22Rv1 (cell line): Measurements from ENCODE around the gene TMEM217.

Source experiments
- H3K27ac ChIP-seq: fragments of 450-650 bp; 2 replicates; pipeline ENCODE4 v1.5.1; 2017
- ZFX ChIP-seq: fragments of 450-650 bp; IDR thresholded peaks from 2 replicates; pipeline ENCODE4 v1.6.1; 2017; ENCODE audit warnings: antibody characterized with exemption, borderline replicate concordance
- TF ChIP-seq, protein P1 (sequence below): fragments of 450-650 bp; IDR thresholded peaks from 2 replicates; pipeline ENCODE4 v1.5.1; 2017; ENCODE audit warnings: mild to moderate bottlenecking

Gene TMEM217

DNA sequence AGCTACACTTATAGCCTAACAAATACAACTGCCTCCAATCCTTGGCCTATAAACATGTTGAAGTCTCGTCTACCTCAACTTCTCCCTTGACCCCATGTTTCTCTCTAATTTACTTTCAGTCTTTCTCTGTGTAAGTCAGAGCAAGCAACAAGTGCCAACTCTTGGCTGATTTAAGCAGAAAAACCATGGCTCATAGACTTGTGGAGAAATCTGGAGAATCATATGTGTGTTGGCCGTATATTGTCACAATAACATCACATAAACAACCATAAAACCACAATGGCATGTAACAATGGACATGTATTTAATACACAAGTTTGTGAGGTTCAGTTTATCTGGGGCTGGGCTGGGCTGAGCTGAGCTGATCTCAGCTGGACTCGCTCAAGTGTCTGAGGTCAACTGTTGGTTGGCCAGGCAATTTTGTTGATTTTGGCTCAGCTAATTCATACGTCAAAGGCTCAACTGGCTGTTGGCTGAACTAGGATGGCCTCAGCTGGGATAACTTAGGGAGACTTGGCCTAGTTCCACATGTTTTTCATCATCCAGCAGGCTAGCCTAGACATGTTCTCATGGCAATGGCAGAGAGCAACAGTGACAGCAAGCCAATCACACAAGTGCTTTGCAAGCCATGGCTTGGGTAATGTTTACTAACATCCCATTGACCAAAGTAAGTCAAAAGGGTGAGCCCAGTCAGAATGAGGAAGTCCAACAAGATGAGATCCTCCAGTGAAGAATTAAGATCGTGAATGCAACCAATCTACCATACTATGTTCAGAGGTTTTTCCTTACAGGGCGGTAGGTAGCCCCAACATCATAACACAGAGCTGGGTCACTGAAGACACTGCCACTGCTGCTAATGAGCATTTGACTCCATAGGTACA is 13.3 kb downstream of the TMEM217 start:
- no peak overlapping the region for H3K27ac ChIP-seq
- TF ChIP-seq ZFX, result no peak
- TF ChIP-seq, protein P1, sequence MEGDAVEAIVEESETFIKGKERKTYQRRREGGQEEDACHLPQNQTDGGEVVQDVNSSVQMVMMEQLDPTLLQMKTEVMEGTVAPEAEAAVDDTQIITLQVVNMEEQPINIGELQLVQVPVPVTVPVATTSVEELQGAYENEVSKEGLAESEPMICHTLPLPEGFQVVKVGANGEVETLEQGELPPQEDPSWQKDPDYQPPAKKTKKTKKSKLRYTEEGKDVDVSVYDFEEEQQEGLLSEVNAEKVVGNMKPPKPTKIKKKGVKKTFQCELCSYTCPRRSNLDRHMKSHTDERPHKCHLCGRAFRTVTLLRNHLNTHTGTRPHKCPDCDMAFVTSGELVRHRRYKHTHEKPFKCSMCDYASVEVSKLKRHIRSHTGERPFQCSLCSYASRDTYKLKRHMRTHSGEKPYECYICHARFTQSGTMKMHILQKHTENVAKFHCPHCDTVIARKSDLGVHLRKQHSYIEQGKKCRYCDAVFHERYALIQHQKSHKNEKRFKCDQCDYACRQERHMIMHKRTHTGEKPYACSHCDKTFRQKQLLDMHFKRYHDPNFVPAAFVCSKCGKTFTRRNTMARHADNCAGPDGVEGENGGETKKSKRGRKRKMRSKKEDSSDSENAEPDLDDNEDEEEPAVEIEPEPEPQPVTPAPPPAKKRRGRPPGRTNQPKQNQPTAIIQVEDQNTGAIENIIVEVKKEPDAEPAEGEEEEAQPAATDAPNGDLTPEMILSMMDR, result no peak

DNA sequence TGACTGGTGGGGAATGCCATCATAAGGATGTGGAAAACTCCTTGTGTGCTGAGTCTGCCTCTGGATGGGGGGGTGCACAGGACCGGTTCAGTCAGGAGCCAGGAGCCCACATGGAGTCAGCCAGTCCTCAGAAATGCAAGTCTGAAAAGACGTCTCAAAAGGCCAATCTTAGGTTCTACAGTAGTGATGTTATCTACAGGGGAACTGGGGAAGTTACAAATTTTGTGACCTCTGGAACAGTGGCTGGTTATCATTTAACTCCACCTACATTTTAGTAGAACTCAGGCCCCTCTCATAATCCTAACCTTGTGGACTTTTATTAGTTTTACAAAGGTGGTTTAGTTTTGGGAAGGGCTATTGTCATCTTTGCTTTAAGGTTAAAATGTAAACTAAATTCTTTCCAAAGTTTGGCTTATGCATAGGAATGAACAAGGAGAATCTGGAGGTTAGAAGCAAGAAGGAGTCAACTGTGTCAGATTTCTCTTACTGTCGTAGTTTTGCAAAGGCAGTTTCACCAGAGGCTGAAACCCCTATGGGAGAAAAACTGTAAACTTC is 14.1 kb downstream of the TMEM217 start:
- no peak overlapping the region for H3K27ac ChIP-seq
- TF ChIP-seq, protein P1, result no peak
- no peak for TF ChIP-seq ZFX

DNA sequence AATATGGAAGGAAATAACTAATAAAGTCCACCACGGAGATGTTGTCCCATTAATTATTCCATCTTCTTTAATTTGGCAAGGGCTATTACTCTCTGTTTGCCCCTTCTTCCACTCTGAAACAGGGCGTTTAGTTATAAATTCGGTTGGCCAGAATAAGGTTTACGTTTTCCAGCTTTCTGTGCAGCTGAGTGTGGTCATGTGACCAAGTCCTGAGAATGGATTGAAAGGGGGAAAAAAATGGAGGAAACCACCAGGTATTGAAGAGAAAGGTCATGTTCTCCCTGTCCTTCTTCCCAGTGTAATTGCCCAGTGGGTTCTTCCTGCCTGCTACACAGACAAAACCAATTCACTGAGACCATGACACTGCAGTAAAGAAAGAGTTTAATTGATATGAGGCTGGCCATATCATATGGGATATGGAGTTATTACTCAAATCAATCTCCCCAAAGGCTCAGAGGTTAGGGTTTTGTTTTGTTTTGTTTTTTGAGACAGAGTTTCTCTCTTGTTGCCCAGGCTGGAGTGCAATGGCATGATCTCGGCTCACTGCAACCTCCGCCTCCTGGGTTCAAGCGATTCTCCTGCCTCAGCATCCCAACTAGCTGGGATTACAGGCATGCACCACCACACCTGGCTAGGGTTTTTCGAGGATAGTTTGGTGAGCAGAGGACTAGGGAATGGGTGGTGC is 14.7 kb downstream of the TMEM217 start:
- no peak overlapping the region for H3K27ac ChIP-seq
- TF ChIP-seq, protein P1, result no peak
- TF ChIP-seq ZFX, result no peak

DNA sequence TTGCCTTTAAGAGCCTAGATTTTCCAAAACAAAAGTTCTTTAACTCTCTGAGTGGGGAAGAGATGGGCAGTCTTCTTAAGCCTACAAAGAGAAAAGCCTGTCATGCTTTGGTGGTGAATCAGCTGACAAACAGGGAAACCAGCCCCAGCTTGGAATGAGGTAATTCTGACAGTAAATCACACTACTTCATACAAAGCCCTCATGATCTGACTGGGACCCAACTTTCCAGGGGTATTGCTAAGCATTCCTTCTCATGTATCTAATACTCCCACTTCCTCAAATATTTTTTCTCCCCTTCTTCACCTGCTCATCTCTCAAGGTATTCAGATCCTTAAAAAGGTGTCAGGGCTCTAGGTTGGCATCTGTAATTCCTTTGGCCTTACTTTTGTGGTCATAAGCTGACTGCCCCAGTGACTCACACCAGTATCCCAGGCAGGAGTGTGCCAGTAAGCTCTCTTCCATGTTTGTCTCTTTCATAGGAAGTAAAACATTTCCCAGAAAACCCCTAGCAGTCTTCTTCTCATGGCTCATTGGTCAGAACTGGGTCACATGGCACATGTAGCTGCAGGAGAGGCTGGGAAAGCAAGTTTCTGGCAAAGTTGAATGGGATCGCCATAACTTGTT is 15.4 kb downstream of the TMEM217 start:
- H3K27ac ChIP-seq, result no peak overlapping the region
- no peak for TF ChIP-seq ZFX
- TF ChIP-seq, protein P1, result no peak

DNA sequence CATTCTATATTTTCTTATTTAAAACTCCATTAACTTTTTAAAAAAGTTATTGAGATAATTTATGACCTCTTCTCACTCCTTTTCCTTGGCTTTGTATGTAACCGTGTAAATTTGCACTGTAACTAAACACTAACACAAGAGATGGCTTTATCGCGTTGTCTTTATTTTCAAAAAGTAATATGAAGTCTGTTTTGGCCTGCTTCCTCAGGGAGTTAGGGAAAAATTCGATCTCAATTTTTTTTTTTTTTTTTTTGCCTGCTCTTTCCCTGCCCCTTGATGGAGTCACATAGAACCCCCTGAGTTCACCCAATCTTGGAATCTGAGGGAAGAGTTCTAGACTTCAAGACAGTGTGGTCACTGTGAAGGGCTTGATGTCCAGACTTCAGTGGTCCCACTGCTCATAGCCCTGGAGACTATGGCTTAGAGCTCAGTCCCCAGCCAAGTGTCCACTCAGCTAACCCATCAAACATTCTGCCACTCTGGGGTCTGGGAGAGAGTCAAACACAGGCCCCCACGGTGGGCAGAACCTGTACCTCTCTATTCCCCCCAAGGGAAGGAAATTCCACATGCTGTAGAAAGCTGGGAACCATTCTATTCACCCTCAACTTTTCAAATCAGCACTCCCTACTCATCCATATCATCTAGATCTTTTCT is 16.0 kb downstream of the TMEM217 start:
- H3K27ac ChIP-seq, result no peak overlapping the region
- TF ChIP-seq, protein P1, result no peak
- TF ChIP-seq ZFX, result no peak

DNA sequence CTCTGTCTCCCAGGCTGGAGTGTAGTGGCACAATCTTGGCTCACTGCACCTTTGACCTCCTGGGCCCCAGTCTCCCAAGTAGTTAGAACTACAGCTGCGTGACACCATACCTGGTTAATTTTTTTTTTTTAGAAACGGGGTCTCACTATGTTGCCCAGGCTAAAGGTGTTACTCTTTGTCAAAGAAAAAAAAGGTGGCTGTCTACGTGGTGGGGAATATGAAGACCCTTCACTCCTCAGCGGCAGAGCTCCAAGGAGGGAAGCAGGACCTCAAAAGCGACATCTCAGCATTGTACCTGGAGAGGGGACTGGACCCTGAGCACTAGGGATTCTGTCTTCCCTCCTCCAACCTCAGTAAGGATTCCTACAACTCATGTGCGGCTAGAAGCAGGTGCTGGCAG is 16.8 kb downstream of the TMEM217 start:
- no peak overlapping the region for H3K27ac ChIP-seq
- no peak for TF ChIP-seq ZFX
- TF ChIP-seq, protein P1, result no peak
